IMR-90 (cell line): Measurements from ENCODE around the gene TMPRSS6. TPM values are rescaled to one million over a fixed set of nuclear protein-coding genes. Genes with fewer than 3 reads are reported as not detected.

Source experiments
- ATAC-seq: fragments of 200-7000 bp; cut with Tn5 transposase; 2 replicates; pipeline ENCODE4 v1.9.1; 2020; ENCODE audit warnings: low read depth, mild to moderate bottlenecking, moderate library complexity
- BruUV-seq: library from RNA; stranded (reverse); fragments of 400-500 nt; replicated peaks from 2 replicates; lab custom pipeline; 2021; lab: Mats Ljungman, UMichigan
- CTCF ChIA-PET: fragments of 300-600 bp; formaldehyde crosslinking; extraction: SDS; loops from one replicate; lab custom pipeline; 2021; ENCODE audit warnings: antibody characterized with exemption; lab: Yijun Ruan, JAX
- POLR2A ChIA-PET: fragments of 300-600 bp; sonication (Branson Sonifier 250); formaldehyde crosslinking; loops from one replicate; lab custom pipeline; 2022; ENCODE audit warnings: antibody characterized with exemption; ENCODE audit not compliant: unreplicated experiment; lab: Charles Lee
- DNase-seq: peaks from one replicate; pipeline ENCODE4 v3.0.0; 2013
- H2AFZ ChIP-seq: replicated peaks from 2 replicates; pipeline ENCODE3; 2013; ENCODE audit warnings: low read length, mild to moderate bottlenecking; ENCODE audit not compliant: poor library complexity
- H2AK5ac ChIP-seq: 2 replicates; pipeline ENCODE4 v1.6.1; 2013; ENCODE audit warnings: low read depth, low read length, inconsistent platforms
- H2AK9ac ChIP-seq: replicated peaks from 2 replicates; pipeline ENCODE3; 2013; ENCODE audit warnings: mild to moderate bottlenecking, low read depth, low read length, moderate library complexity; ENCODE audit not compliant: poor library complexity
- H2BK120ac ChIP-seq: 2 replicates; pipeline ENCODE4 v1.6.1; 2013; ENCODE audit warnings: low read depth, low read length, inconsistent platforms
- H2BK15ac ChIP-seq: 3 replicates; pipeline ENCODE4 v1.6.1; 2013; ENCODE audit warnings: low read depth, low read length, inconsistent platforms
- H2BK20ac ChIP-seq: 2 replicates; pipeline ENCODE4 v1.6.1; 2013; ENCODE audit warnings: low read depth, mild to moderate bottlenecking, inconsistent platforms, low read length, moderate library complexity
- H2BK5ac ChIP-seq: 2 replicates; pipeline ENCODE4 v1.6.1; 2013; ENCODE audit warnings: mild to moderate bottlenecking, low read depth, low read length, inconsistent platforms; ENCODE audit not compliant: poor library complexity, severe bottlenecking
- H3K14ac ChIP-seq: replicated peaks from 2 replicates; pipeline ENCODE4 v1.6.1; 2013; ENCODE audit warnings: low read depth, low read length, inconsistent platforms
- H3K18ac ChIP-seq: 2 replicates; pipeline ENCODE4 v1.6.1; 2013; ENCODE audit warnings: low read depth, low read length, control low read depth
- H3K23ac ChIP-seq: 2 replicates; pipeline ENCODE4 v1.6.1; 2013; ENCODE audit warnings: low read depth, low read length, inconsistent platforms
- H3K27ac ChIP-seq: 2 replicates; pipeline ENCODE4 v1.5.1; 2013; ENCODE audit warnings: mild to moderate bottlenecking, control low read depth, low read length; ENCODE audit not compliant: insufficient read depth
- H3K27me3 ChIP-seq: 2 replicates; pipeline ENCODE4 v1.6.1; 2013; ENCODE audit warnings: low read length; ENCODE audit not compliant: control insufficient read depth, insufficient read depth
- H3K36me3 ChIP-seq: 2 replicates; pipeline ENCODE4 v1.6.1; 2013; ENCODE audit warnings: low read length, mixed read lengths; ENCODE audit not compliant: control insufficient read depth, insufficient read depth
- H3K4ac ChIP-seq: 2 replicates; pipeline ENCODE4 v1.6.1; 2013; ENCODE audit warnings: low read depth, low read length, inconsistent platforms
- H3K4me1 ChIP-seq: 2 replicates; pipeline ENCODE4 v1.6.1; 2013; ENCODE audit warnings: low read length, mixed read lengths; ENCODE audit not compliant: control insufficient read depth, insufficient read depth
- H3K4me2 ChIP-seq: 2 replicates; pipeline ENCODE4 v1.6.1; 2013; ENCODE audit warnings: low read depth, mild to moderate bottlenecking, control low read depth, low read length, moderate library complexity
- H3K4me3 ChIP-seq: 2 replicates; pipeline ENCODE4 v1.5.1; 2013; ENCODE audit warnings: low read depth, mild to moderate bottlenecking, control low read depth, low read length, moderate library complexity; ENCODE audit not compliant: insufficient read depth
- H3K56ac ChIP-seq: 2 replicates; pipeline ENCODE4 v1.6.1; 2013; ENCODE audit warnings: low read length, inconsistent platforms; ENCODE audit not compliant: insufficient read depth; ENCODE audit errors: extremely low read depth
- H3K79me1 ChIP-seq, 2 experiments: 2 replicates each; pipeline ENCODE4 v1.6.1; 2013; ENCODE audit warnings: low read length in 2 of 2, inconsistent platforms in 1 of 2, low read depth in 1 of 2
- H3K9ac ChIP-seq: 2 replicates; pipeline ENCODE4 v1.6.1; 2013; ENCODE audit warnings: low read depth, low read length, control low read depth
- H3K9me1 ChIP-seq: 2 replicates; pipeline ENCODE4 v1.6.1; 2013; ENCODE audit warnings: low read length, inconsistent platforms; ENCODE audit not compliant: insufficient read depth
- H3K9me3 ChIP-seq: 2 replicates; pipeline ENCODE4 v1.6.1; 2013; ENCODE audit warnings: low read length; ENCODE audit not compliant: control insufficient read depth, insufficient read depth
- H4K20me1 ChIP-seq: 2 replicates; pipeline ENCODE4 v1.6.1; 2013; ENCODE audit warnings: low read length, inconsistent platforms; ENCODE audit not compliant: insufficient read depth
- H4K5ac ChIP-seq: 2 replicates; pipeline ENCODE4 v1.6.1; 2013; ENCODE audit warnings: mild to moderate bottlenecking, low read depth, low read length, control low read depth
- H4K8ac ChIP-seq, 2 experiments: 2 replicates each; pipeline ENCODE4 v1.6.1; 2013; ENCODE audit warnings: low read depth in 2 of 2, low read length in 2 of 2, control low read depth in 1 of 2, inconsistent platforms in 1 of 2
- H4K91ac ChIP-seq: 2 replicates; pipeline ENCODE4 v1.6.1; 2013; ENCODE audit warnings: low read depth, low read length, inconsistent platforms; ENCODE audit not compliant: insufficient read depth
- CEBPB ChIP-seq: IDR thresholded peaks from 2 replicates; pipeline ENCODE4 v1.6.1; 2012; ENCODE audit warnings: low read depth, low read length, improper control_type of control experiment
- CTCF ChIP-seq: conservative IDR thresholded peaks from 2 replicates; pipeline ENCODE4 v1.5.1; 2012; ENCODE audit warnings: mild to moderate bottlenecking, low read depth, low read length, improper control_type of control experiment
- MAZ ChIP-seq: IDR thresholded peaks from 2 replicates; pipeline ENCODE4 v1.6.1; 2012; ENCODE audit warnings: low read depth, mild to moderate bottlenecking, low read length, improper control_type of control experiment, moderate library complexity, borderline replicate concordance
- NFE2L2 ChIP-seq: fragments of 150-350 bp; IDR thresholded peaks from 2 replicates; pipeline ENCODE4 v1.6.1; 2016; ENCODE audit warnings: low read depth, mild to moderate bottlenecking, low read length
- RAD21 ChIP-seq: IDR thresholded peaks from 2 replicates; pipeline ENCODE4 v1.6.1; 2012; ENCODE audit warnings: low read length, improper control_type of control experiment
- SMC3 ChIP-seq: fragments of 150-350 bp; IDR thresholded peaks from 2 replicates; pipeline ENCODE4 v1.6.1; 2016; ENCODE audit warnings: low read depth, mild to moderate bottlenecking, antibody characterized with exemption, low read length, moderate library complexity
- USF2 ChIP-seq: fragments of 150-350 bp; IDR thresholded peaks from 2 replicates; pipeline ENCODE4 v1.6.1; 2017; ENCODE audit warnings: mild to moderate bottlenecking, antibody characterized with exemption, low read length, low read depth
- WGBS, 2 experiments: methylation state at CpG; one replicate each; pipeline versions ENCODE4 v1.1.5 to v1.1.7; 2013; ENCODE audit warnings: missing lambda C conversion rate in 2 of 2; ENCODE audit not compliant: insufficient read length in 1 of 2; ENCODE audit errors: extremely low coverage in 2 of 2; 5-methylcytosine and 5-hydroxymethylcytosine counted together
- dilution Hi-C: fragments of 300-500 bp; cut with HindIII; formaldehyde crosslinking; loops from one replicate; pipeline ENCODE4 v1.14.3; 2018; ENCODE audit warnings: low sequenced_read_pairs; ENCODE audit not compliant: unreplicated experiment
- in situ Hi-C: fragments of 300-500 bp; cut with MboI; formaldehyde crosslinking; loops from 3 replicates; pipeline ENCODE4 v1.14.3; 2019; ENCODE audit warnings: low sequenced_read_pairs, inconsistent platforms, mixed read lengths
- intact Hi-C: fragments of 100-400 bp; cut with micrococcal nuclease; formaldehyde crosslinking; loops from 2 replicates; pipeline ENCODE4 v1.10.0; 2022
- polyA plus RNA-seq, 3 experiments: library from polyadenylated mRNA; depleted of rRNA; stranded (reverse); fragments of >200 nt; gene quantifications; 2 replicates each; pipeline ENCODE4 v1.2.3, GENCODE V29; 2012; ENCODE audit warnings: low replicate concordance in 1 of 3
- total RNA-seq: library from RNA; depleted of rRNA; stranded (reverse); fragments of >200 nt; gene quantifications from 2 replicates; pipeline ENCODE4 v1.2.3, GENCODE V29; 2012

TMPRSS6 gene
- total and polyA plus RNA-seq, 2 of the 4 experiments (the other 2 are of a cell fraction) = not detected

- H3K4me1 ChIP-seq = no peaks in the 10 kb centered on the region
- H4K20me1 ChIP-seq = no peaks in the 10 kb centered on the region
- no peak overlapping the region for H3K14ac ChIP-seq
- peaks cover 42% of the 10 kb centered on the region for H3K27me3 ChIP-seq
- no peaks in the 10 kb centered on the region for H3K9me1 ChIP-seq
- ATAC-seq (peak; percentile 86), DNase-seq (peak; percentile 37)
- no peak overlapping the region for H2BK120ac ChIP-seq
- H3K56ac ChIP-seq = no peak overlapping the region
- BruUV-seq = no TSS peak
- H3K27ac ChIP-seq = no peak overlapping the region
- H3K23ac ChIP-seq = no peak overlapping the region
- in situ Hi-C loops (no loop called here), intact Hi-C loops (loop anchor here (1.0 to 5.0 kb wide), 2 partner anchors 121 to 379 kb away; no protein-coding TSS in a partner anchor), dilution Hi-C loops (no loop called here)
- H3K36me3 ChIP-seq = no peaks in the 10 kb centered on the region
- H2BK5ac ChIP-seq = no peak overlapping the region
- no peak overlapping the region for H2BK15ac ChIP-seq
- no peak overlapping the region for H3K4ac ChIP-seq
- H2AK9ac ChIP-seq = no peak overlapping the region
- no peaks in the 10 kb centered on the region for H3K9me3 ChIP-seq
- no peak overlapping the region for H3K4me3 ChIP-seq
- no peak overlapping the region for H2BK20ac ChIP-seq
- H2AFZ ChIP-seq = peak overlapping the region; percentile 52
- 0% methylated on average over 1 of the region's 15 CpGs; no CpG with 5 or more reads in 1 of the 2 experiments for WGBS, 2 experiments
- POLR2A ChIA-PET = no interaction called here
- no peak overlapping the region for H3K9ac ChIP-seq
- H2AK5ac ChIP-seq = no peak overlapping the region
- CTCF ChIA-PET = no interaction called here
- H3K79me1 ChIP-seq = no peaks in the 10 kb centered on the region
- no peak overlapping the region for H4K5ac ChIP-seq
- no peak overlapping the region for H3K18ac ChIP-seq
- no peak overlapping the region for H4K8ac ChIP-seq
- TF ChIP-seq CEBPB = no peak
- TF ChIP-seq NFE2L2 = no peak
- TF ChIP-seq SMC3 = peak; percentile 73
- TF ChIP-seq CTCF = peak; percentile 81
- TF ChIP-seq MAZ = no peak; the same call in 1 of the 2 replicates
- no peak for TF ChIP-seq USF2
- TF ChIP-seq RAD21 = peak; percentile 70
- no peak overlapping the region for H3K4me2 ChIP-seq
- H4K91ac ChIP-seq = no peak overlapping the region
Observed at GRCh38 chr22:37077802-37078448, 31.6 kb downstream of the TMPRSS6 start.
